ENCODE results near the gene ACYP1.
"Not testable (repeated sequence)": the region's sequence is repeated elsewhere in the genome, so short reads cannot be mapped to it uniquely, and the experiment has no call there.

The ACYP1 gene

DNA sequence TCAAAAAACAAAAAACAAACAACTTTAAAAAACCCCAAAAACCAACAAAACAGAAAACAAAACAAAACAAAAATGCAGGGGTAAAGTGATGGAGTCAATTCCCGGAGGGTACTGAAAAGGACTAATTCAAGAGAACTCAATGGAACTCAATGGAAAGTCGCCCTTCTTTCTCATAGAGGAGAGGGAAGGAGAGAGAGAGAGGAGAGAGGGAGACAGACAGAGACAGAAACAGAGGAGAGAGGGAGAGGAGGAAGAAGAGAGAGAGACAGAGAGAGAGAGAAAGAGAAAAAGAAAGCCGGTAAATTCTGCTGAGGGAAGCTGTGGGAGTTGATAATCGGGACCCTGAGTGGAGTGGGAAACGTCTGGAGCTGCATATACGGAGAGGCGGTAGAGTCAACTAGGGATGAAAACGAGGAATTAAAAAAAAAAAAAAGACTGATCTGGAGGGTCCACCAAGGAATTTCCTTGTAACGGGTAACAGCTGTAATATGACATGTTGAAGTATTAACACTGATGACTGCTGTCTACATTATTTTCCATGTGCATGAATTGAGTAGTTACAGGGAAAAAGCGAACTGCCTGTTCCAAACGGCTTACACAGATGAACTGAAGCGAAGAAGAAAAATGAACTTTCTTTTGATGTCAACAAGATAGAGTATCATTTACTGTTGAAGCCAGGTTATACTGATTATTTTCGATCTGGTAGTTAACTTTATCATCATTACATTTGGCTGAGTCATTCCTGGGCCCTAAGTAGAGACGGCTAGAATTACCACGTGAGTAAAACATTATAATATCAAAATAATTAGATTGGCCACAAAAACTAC, 4.7 kb upstream of the ACYP1 start:
- DNase-seq, result peak in 1 of 14 donors; percentile 39

DNA sequence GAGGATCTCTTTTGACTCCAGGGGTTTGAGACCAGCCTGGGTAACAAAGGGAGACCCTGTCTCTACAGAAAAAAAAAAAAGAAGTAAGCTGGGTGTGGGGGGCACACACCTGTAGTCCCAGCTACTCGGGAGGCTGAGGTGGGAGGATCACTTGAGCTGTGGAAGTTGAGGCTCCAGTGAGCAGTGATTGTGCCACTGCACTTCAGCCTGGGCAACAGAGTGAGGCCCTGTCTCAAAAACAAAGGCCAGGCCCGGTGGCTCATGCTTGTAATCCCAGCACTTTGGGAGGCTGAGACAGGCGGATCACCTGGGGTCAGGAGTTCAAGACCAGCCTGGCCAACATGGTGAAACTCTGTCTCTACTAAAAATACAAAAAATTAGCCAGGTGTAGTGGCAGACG, 3.9 kb upstream of the ACYP1 start:
- DNase-seq, result not testable (repeated sequence)

DNA sequence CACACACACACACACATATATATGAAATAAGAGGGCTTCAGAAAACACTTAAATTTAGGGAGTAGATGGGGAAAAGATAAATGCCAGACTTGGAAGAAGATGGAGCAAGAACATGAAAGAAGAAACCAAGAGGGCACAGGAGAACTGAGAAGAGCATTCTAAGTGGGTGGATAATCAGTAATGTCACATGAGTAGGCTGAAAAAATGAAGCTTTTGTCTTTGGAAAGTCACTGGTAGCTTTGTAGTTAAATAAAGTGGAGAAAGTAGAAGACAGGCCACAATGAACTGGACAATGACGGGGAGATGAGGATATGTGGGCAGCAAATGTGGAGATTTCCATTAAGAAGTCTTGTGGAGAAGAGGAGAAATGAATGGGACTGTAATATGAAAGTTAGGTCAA, 3.4 kb upstream of the ACYP1 start:
- DNase-seq, result no peak

DNA sequence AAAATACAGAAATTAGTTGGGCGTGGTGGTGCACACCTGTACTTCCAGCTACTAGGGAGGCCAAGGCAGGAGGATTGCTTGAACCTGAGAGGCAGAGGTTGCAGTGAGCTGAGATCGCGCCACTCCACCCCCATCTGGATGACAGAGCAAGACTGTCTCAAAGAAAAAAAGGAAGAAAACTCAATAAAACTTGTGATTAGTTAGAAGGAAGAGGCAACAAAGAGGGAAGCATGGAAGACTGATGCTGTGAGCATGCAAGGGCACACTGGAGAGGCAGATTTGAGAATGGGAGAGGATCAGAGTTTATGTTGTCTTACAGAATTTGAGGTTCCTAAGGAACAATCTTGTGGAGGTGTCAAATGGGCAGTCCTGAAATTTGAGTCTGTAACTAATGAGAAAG, 2.9 kb upstream of the ACYP1 start:
- no peak for DNase-seq

DNA sequence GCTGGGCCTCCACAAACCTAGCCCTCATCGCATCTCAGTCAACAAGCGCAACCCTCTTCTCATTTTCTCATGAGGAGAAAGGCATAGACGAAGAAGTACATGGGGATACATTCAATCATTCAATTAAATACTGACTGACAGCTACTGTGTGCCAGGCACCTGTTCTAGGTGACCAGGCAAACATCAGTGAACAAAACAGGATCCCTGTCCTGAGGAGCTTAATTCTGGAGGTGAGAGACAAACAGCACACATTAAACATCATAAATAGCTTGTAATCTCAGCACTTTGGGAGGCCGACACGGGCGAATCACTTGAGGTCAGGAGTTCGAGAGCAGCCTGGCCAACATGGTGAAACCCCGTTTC, 362 bp upstream of the ACYP1 start:
- DNase-seq, result no peak

DNA sequence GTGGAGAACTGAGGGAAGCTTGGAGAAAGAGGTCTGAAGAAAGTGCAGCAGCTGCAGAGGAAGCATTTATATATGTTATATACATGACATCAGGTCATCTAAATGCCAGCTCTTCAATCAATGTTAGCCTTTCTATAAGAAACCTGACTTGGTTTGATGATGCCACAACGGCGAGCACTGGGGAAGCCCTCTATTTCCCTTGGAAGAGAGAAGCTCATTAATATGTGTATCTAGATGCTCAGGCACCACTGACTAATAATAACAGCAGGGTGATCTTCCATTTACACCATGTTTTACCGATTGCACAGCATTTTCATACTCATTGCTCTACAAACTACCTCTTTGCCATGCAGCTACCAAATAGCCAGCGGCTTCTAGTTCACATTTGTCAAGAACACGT, 811 bp downstream of the ACYP1 start:
- peak in 1 of 14 donors; percentile 27 for DNase-seq

DNA sequence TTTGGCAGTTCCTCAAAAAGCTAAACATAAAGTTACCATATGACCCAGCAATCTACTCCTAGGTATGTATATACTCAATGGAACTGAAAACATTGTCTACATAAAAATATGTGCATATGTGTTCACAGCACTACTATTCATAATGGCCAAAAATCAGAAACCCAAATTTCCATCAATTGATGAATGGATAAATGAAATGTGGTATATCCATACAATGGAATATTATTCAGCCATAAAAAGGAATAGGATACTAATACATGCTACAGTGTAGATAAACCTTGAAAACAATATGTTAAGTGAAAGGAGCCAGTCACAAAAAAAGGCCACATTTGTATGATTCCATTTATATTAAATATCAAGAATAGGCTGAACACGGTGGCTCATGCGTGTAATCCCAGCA, 3.4 kb downstream of the ACYP1 start:
- no peak for DNase-seq

DNA sequence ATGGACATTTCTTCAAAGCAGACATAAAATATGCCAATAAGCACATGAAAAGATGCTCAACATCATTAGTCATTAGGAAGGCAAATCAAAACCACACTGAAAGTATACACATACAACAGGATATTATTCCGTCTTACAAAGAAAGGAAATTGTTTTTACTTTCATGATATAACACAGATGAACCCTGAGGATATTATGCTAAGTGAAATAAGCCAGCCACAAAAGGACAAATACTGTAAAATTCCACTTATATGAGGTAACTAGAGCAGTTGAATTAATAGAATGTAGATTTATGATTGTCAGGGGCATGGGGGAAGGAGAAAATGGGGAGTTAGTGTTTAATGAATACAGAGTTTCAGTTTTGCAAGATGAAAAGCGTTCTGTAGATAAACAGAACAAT, 4.2 kb downstream of the ACYP1 start:
- no peak for DNase-seq

DNA sequence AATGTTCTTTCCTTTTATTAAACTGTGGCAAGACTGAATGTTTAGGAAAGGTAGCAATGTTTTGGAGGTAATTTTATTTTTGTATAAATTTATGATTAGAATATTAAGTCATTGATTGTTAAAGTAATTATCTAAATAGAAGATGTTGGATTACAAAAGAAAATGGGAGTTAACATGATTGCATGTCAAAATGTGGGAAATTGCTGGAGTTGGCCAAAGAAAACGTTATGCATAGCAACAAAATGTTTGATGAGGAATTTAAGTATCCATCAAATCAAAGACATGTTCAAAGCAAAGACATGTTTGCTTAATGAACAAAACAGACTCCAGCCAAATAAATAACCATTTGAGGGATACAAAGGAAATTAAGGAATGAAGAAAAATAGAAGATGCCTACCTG, 9.4 kb downstream of the ACYP1 start:
- no peak for DNase-seq

DNA sequence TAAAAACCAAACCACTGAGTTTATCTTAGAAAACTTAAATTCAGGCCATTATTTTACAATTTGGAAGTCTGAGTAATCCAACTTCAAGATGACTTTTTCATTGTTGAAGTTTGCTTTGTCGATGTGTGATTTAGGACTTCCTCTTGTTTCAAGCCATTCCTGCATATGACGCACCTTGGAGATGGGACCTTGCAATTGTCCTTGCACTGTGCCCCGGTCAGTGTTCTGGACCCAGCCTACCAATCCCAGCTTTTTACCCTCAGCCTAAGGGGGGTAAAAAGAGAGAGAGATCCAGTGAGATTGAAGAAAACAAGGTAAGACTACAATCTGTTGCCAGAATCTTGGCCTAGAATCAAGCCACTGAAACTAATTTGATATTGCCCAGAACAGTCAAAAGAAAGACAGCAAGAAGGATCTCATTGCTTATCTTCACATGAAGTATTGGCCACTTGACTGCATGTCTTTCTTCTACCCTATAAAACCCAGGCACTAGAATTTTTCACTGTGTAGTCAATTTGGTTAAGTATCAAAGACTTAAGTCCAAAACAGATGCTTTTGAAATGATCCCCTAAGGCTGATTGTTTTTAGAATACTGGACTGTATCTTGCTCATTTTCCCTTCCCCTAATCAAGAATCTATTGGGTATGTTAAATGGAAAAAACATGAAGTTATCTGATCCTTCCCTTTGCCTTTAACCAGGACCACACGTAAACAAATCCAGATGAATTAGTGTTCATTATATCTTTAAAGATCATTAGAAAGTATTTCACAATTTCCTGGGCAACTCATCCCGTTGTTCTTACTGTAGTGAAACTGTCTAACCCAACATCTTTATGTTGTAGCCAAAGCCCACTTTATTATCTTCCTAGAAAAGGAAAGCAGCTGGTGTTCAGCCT, 10.2 kb downstream of the ACYP1 start:
- DNase-seq, result no peak

DNA sequence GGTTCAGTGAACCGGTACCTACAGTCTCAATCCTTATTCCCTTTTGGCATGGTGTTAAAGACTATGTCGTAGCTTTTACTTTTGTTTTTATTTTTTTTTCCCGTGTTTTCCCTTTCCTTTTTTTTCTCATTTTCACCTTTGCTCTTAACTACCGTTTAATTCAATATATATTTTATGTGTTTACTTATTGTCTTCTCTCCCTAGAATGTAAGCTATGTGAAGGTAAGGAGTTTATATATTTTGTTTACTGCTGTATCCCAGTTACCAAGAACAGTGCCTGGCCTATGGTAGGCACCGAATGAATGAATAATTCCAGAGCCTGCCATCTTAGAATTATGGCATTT, 12.3 kb downstream of the ACYP1 start:
- DNase-seq, result no peak

DNA sequence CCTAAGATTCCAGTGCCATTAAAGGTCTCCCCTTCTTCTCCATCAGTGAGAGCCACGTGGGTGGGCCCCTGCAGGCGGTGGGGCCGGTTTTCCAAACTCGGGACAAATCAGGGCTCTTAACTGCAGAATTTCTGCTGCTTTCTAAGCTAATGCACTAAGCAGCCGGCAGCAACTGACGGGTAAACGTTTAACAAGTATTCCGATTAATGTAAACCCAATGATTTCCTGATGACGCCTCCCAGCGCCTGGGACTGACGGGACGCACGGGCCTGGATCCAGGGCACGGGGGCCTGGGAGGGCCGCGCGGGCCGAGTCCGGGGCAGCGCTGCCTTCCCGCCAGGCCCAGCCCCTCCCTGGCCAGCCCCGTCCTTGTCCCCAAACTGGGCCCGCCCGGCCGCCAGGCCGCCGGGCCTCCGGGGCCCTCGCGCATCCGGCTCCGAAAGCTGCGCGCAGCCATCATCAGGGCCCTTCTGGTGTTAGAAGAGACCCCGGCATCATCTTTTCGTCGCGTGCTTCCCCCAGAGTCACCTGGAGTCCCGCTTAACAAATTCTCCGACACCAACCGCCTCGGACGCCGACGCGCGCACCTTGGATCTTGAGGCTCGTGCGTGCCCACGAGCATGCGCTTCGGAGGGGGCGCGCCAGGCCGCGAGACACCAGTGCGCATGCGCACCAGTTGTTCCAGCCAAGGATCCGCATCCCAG, 12.8 kb downstream of the ACYP1 start, which contains the start of gene MLH3:
Gene MLH3, minus strand, starts transcription at position 616 of the 704 bp plus-strand sequence. CDS start 1,812 bp downstream, outside the sequence.
- DNase-seq, result peak in 12 of 14 donors; percentile 50 to 84 (median 71)

DNA sequence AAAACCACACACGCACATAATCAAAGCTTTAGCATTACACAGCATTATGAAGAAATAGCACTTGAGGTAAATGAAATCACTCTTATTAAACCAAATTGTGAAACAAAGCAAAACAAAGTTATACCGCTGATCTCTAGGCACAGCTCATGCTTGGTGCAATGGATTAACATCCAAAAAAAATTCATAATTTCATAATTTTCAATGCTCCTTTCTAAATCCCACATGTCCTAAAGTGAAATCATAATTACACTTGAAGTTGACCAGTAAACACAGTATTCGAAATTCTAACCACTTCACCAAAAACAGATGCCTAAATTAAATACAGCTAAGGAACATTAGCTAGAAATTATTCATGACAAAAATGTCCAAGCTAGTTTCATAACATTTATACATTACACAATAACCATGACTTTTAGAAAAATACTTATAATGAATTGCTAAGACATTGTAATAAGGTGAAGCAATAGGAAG, 14.1 kb downstream of the ACYP1 start:
- DNase-seq, result no peak

DNA sequence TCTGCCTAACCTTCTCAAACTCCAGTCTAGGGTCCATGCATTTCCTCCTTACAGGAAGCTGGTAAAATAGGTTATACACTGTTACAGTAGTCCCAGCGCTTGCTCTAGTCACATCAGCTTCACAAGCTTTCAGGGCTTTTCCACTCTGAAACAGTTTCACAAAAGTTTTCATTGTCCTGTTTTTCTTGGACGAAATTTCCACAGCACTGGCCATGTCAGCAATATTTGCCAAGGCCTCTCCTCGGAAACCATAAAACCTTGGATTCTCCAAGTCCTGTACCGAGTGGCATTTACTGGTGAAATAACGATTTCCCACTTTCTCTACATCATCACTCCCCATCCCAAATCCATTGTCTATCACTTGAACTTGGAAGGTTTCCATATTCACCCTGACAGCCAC, 14.7 kb downstream of the ACYP1 start:
- DNase-seq, result peak in 3 of 14 donors; percentile 17 to 31 (median 19)

DNA sequence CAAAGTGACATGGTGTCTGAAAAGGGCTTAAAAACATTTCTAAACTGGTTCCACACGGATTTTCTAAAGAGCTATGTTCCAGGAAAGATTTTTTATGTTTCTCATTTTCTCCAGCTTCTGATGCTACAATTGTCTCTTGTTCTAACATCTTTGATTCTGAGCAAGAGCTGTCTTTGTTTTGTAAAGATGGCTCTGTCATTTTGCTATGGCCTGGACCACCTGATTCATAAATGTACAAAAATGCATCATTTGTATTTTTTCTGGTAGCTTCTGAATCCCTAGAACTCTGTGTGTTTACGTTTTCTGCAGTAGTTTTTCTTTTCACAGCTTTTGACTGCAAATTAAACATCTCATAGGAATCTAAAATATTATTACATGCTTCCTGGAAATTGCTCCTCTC, 15.7 kb downstream of the ACYP1 start:
- peak in 1 of 14 donors; percentile 40 for DNase-seq

DNA sequence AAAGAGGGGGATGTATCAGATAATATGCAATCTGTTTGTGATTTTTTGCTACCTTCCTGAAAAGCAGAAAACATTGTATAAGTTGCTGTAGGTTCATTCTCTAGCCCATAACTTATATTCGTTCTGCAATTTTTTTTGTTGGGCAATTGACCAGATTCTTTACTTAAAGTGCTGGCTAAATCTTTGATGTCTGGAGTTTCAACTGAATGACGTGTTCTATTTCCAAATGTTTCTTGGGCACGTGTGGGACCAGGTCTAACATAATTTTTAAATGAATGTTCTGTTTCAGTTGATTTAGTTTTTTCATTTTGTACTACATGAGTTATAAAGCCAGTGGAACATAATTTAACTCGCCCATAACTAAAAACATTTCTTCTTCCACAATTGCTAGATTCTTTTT, 16.3 kb downstream of the ACYP1 start:
- no peak for DNase-seq

DNA sequence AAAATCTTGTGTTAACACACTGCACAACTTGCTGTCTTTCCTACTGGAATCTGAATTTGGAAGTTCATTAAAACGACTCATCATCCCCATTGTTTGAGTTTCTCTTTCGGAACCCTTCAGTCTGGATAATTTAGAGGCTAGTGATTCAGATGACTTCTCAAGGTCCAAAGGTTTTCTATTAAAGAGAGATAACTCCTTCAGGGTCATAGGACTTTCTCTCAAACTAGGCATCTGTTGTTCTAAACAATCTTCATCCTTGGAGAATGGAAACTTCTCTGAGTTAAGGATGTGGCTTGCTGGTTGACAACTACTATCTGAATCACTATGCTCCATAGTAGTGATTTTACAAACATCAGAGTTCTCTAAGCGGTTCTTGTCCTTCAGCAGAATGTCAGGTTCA, 16.9 kb downstream of the ACYP1 start:
- DNase-seq, result no peak

DNA sequence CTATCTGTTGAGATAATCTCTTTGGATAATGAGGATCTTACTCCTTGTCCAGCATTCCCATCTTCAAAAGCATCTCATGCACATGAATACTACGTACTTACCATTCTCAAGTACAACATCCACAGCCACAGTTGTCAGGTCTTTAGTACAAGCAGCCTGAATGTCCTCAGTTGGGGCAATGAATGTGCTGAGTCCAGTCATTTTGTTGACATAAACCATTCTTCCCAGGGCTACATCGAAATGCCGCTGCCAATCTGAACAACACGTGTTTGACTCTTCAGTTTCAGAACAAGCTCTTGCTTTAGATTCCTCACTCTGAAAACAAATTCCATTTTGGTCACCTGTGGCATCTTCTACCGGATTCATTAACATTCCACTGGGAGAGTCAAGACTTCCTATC, 17.5 kb downstream of the ACYP1 start:
- no peak for DNase-seq

DNA sequence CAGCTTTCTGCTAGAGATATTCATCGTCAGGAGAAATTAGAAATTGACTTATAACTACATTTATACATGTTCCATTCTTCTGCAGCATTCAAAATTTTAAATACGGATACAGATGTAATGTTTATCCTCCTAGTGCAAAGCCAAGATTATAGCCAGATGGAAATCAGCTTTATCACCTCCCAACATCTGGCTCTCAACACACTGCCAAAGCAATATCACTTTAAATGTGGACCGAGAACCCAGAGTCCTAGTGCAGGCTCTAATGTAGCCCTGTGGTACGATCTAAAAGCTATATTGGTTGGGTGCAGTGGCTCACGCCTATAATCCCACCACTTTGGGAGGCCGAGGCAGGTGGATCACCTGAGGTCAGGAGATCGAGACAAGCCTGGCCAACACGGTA, 19.1 kb downstream of the ACYP1 start:
- no peak for DNase-seq

DNA sequence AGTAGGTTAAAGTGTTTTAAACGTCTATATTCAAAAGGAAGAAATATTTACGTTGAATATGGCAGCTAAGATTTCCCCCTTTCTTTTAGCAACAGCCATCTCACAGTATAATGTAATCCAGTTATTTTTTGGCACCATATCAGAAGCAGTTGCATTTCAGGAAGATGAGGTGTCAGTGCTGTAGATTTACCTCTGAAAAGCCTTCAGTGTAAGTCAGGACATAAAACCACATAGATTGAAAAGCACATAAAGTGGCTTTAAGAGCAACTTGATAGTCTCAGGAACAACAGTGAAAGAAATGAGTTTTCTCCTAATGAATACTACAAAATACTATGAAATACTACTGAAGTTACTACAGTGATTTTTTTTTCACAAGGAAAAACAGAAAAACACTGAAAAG, 19.5 kb downstream of the ACYP1 start:
- no peak for DNase-seq

DNA sequence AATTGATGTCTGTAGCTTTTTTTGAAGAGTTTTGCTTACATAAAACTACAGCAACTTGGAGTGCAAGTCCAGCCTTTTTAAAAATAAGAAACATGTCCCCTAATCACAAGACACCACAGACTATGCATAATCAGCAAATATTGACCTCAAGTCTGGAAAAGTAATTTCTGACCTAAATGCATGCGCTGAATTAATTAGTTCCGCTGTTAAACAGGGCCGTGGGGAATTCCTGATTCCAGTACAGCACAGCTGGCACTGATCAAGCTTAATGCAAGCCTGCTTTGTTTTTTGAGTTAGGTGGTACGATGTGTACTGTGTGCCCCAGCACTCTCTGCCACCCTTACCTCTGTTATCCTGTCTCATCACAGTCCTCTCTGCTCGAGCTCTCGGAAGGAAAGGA, 21.8 kb downstream of the ACYP1 start:
- no peak for DNase-seq

DNA sequence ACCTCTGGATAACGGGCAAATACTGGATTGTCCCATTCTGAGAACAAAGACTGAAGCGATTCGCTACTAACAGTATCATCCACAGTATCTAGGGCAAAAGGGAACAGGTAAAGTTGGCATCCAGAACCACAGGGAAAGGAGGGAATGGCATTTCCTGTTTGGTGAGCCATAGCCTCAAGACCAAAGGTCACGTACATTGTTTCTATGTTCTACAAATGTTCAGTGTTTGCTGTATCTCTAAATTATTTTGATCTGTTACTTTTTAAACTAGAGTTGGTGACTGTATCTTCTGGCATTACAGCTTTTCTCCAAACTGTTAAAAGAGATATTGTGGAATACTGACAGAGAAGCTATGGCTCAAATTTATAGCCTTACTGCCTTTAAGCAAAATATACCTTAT, 22.2 kb downstream of the ACYP1 start:
- DNase-seq, result no peak

DNA sequence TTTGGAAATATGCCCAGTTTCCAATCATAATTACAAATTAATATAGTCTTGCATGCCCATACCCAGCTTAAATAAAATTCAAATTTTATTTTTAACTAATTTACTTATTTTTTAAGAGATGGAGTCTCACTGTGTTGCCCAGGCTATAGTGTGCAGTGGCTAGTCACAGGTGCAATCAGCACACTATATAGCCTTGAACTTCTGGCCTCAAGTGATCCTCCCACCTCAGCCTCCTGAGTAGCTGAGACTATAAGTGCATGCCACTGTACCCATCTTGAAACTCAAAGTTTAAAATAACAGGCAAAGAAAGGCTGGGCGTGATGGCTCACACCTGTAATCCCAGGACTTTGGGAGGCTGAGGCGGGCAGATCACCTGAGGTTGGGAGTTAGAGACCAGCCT, 22.9 kb downstream of the ACYP1 start:
- DNase-seq, result no peak

Data from C1 segment of cervical spinal cord (tissue), 14 donors.